ENCODE measurements around the gene NANOGP8. TPM values are rescaled to one million over a fixed set of nuclear protein-coding genes. Genes with fewer than 3 reads are reported as not detected.

The NANOGP8 gene
- total RNA-seq, 1 experiment from 2014 or later, result 0.75 TPM

GRCh38 chr15:35120173-35120572 lies 35.1 kb upstream of the NANOGP8 start:
- Mint-ChIP-seq H3K4me1 (ENCODE audit: insufficient read depth, unreplicated experiment) (no peaks in the 10 kb centered on the region), H3K27ac (ENCODE audit: low read depth, unreplicated experiment) (no peak overlapping the region), H3K27me3 (ENCODE audit: insufficient read depth, unreplicated experiment) (no peaks in the 10 kb centered on the region), H3K36me3 (ENCODE audit: insufficient read depth, unreplicated experiment) (no peaks in the 10 kb centered on the region), H3K9me3 (ENCODE audit: unreplicated experiment) (no peaks in the 10 kb centered on the region), H3K4me3 (ENCODE audit: unreplicated experiment) (no peak overlapping the region)
- intact Hi-C loops (cut with micrococcal nuclease), result no loop called here
- ChIA-PET CTCF (interaction anchor here (0.7 kb wide), 1 partner anchor 1404 kb away, joined by 3 read pairs; no protein-coding TSS in a partner anchor), POLR2A (no interaction called here)
- TF ChIP-seq, protein P1, sequence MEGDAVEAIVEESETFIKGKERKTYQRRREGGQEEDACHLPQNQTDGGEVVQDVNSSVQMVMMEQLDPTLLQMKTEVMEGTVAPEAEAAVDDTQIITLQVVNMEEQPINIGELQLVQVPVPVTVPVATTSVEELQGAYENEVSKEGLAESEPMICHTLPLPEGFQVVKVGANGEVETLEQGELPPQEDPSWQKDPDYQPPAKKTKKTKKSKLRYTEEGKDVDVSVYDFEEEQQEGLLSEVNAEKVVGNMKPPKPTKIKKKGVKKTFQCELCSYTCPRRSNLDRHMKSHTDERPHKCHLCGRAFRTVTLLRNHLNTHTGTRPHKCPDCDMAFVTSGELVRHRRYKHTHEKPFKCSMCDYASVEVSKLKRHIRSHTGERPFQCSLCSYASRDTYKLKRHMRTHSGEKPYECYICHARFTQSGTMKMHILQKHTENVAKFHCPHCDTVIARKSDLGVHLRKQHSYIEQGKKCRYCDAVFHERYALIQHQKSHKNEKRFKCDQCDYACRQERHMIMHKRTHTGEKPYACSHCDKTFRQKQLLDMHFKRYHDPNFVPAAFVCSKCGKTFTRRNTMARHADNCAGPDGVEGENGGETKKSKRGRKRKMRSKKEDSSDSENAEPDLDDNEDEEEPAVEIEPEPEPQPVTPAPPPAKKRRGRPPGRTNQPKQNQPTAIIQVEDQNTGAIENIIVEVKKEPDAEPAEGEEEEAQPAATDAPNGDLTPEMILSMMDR (IDR thresholded peaks at IDR 0.05; ENCODE audit: unreplicated experiment), result no peak
- BruUV-seq (replicated peaks), result no TSS peak
- DNase-seq (ENCODE audit: unreplicated experiment), result no peak

GRCh38 chr15:35118960-35119359 lies 33.9 kb upstream of the NANOGP8 start:
- ChIA-PET POLR2A (no interaction called here), CTCF (no interaction called here)
- intact Hi-C loops (cut with micrococcal nuclease), result no loop called here
- Mint-ChIP-seq H3K27me3 (ENCODE audit: insufficient read depth, unreplicated experiment) (no peaks in the 10 kb centered on the region), H3K4me1 (ENCODE audit: insufficient read depth, unreplicated experiment) (no peaks in the 10 kb centered on the region), H3K27ac (ENCODE audit: low read depth, unreplicated experiment) (no peak overlapping the region), H3K36me3 (ENCODE audit: insufficient read depth, unreplicated experiment) (no peaks in the 10 kb centered on the region), H3K4me3 (ENCODE audit: unreplicated experiment) (no peak overlapping the region), H3K9me3 (ENCODE audit: unreplicated experiment) (no peaks in the 10 kb centered on the region)
- TF ChIP-seq, protein P1 (IDR thresholded peaks at IDR 0.05; ENCODE audit: unreplicated experiment), result no peak
- no TSS peak for BruUV-seq (replicated peaks)
- no peak for DNase-seq (ENCODE audit: unreplicated experiment)

DNA sequence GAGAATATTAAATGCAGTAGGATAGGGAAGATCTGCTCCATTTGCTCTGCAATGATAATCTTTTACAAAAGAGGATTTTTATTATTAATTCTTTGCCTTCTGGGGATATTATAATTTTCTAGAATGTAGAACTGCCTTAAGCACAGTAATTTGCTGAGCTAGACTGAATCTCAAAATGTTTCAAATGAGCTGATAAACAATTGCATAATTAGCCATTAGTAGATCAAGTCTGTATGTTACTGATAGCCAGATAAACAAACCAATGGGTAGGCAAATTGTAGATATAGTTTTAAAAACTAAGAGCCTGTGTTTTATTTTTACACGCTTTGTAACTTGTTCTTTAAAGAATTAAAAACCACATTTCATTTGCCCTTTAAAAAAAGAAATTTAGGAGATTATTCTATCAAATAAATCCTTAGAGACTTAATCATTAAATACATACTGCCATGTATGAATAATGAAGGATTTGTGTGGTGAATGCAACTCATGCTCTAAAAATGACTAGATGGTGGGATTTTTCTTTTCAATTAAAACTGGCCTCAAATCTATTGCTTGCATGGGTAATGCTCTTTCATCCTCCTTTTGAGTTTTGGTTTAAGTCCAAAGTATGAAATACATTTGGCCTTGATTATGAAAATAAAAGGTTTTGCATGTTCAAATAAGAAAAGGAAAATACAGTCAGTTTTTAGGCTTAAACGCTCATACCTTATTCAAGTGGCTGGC lies 32.6 kb upstream of the NANOGP8 start:
- BruUV-seq (replicated peaks), result no TSS peak
- DNase-seq (ENCODE audit: unreplicated experiment), result no peak

GRCh38 chr15:35115155-35115725 lies 30.1 kb upstream of the NANOGP8 start:
- Mint-ChIP-seq H3K27me3 (ENCODE audit: insufficient read depth, unreplicated experiment) (no peaks in the 10 kb centered on the region), H3K36me3 (ENCODE audit: insufficient read depth, unreplicated experiment) (no peaks in the 10 kb centered on the region), H3K4me3 (ENCODE audit: unreplicated experiment) (no peak overlapping the region), H3K27ac (ENCODE audit: low read depth, unreplicated experiment) (no peak overlapping the region), H3K4me1 (ENCODE audit: insufficient read depth, unreplicated experiment) (no peaks in the 10 kb centered on the region), H3K9me3 (ENCODE audit: unreplicated experiment) (no peaks in the 10 kb centered on the region)
- no TSS peak for BruUV-seq (replicated peaks)
- intact Hi-C loops (cut with micrococcal nuclease), result no loop called here
- ChIA-PET POLR2A (interaction anchor here (1.0 kb wide), 1 partner anchor 18 kb away, joined by 3 read pairs; no protein-coding TSS in a partner anchor), CTCF (interaction anchor here (0.6 kb wide), 1 partner anchor 320 kb away, joined by 3 read pairs; no protein-coding TSS in a partner anchor)
- no peak for DNase-seq (ENCODE audit: unreplicated experiment)
- TF ChIP-seq, protein P1 (IDR thresholded peaks at IDR 0.05; ENCODE audit: unreplicated experiment), result no peak

More for the DNA sequence above, 32.6 kb upstream of the NANOGP8 start:
- Mint-ChIP-seq H3K4me3 (ENCODE audit: unreplicated experiment) (no peak overlapping the region), H3K4me1 (ENCODE audit: insufficient read depth, unreplicated experiment) (no peaks in the 10 kb centered on the region), H3K9me3 (ENCODE audit: unreplicated experiment) (no peaks in the 10 kb centered on the region), H3K36me3 (ENCODE audit: insufficient read depth, unreplicated experiment) (no peaks in the 10 kb centered on the region), H3K27ac (ENCODE audit: low read depth, unreplicated experiment) (no peak overlapping the region), H3K27me3 (ENCODE audit: insufficient read depth, unreplicated experiment) (no peaks in the 10 kb centered on the region)
- intact Hi-C loops (cut with micrococcal nuclease), result no loop called here
- ChIA-PET POLR2A (no interaction called here), CTCF (no interaction called here)
- TF ChIP-seq, protein P1 (IDR thresholded peaks at IDR 0.05; ENCODE audit: unreplicated experiment), result no peak

All from MCF 10A (cell line).